ENCODE data around the gene ZNF775.

DNA sequence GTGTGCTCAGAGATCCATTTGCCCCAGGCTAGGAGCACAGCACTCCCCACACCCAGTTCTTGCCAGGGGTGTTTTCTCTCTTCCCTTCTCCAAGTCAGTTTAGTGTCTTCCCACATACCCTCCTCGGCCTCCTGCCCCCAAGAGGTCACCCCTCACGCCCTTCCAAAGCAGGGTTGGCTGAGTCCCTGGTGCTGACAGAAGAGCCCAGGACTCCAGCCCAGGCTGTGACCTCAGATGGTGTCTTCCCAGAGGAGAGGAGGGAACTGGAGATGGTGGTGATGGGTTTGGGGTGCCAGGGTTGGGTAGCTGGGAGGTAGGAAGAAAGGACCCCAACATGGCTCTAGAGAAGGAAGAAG lies 19.8 kb downstream of the ZNF775 start:
- TF ChIP-seq POLR2A (IDR thresholded peaks at IDR 0.05; ENCODE audit: low read length) (no peak), GATA1 (IDR thresholded peaks at IDR 0.05; ENCODE audit: low read depth, low read length) (no peak)
